Measurements from ENCODE around the gene SCN3B. TPM values are rescaled to one million over a fixed set of nuclear protein-coding genes. Genes with fewer than 3 reads are reported as not detected.
A peak's percentile ranks its signal among the peaks of the same experiment; 100 is the strongest.

Gene SCN3B
- total RNA-seq, 1 experiment from 2014 or later = 0.77 TPM

GRCh38 chr11:123653827-123654565 lies 428 bp downstream of the SCN3B start:
- peaks cover 10% of the 10 kb centered on the region; the same call in 1 of the 2 replicates for H3K27me3 ChIP-seq (ENCODE audit: insufficient read depth, low read length)
- H3K9me3 ChIP-seq (ENCODE audit: control insufficient read depth, low read depth, low read length) = no peaks in the 10 kb centered on the region
- H2AFZ ChIP-seq (ENCODE audit: low read length) = no peak overlapping the region
- no peaks in the 10 kb centered on the region for H3K36me3 Mint-ChIP-seq (ENCODE audit: insufficient read depth in 1 of 3, low read depth in 3 of 3)
- H3K23me2 ChIP-seq (ENCODE audit: insufficient read length, low read depth, low read length, poor library complexity, severe bottlenecking) = peaks cover 15% of the 10 kb centered on the region
- peak; percentile 49 for TF ChIP-seq CTCF (conservative IDR thresholded peaks at IDR 0.05)
- no peak overlapping the region for H2BK20ac ChIP-seq (ENCODE audit: low read depth, low read length, poor library complexity, severe bottlenecking)
- no peak overlapping the region for H4K8ac ChIP-seq (replicated peaks; ENCODE audit: insufficient read length, low read depth, low read length)
- no peak overlapping the region for H4K91ac ChIP-seq (ENCODE audit: insufficient read length, low read depth, low read length)
- no peak overlapping the region for H3K56ac ChIP-seq (ENCODE audit: insufficient read length, low read depth, low read length)
- no peak overlapping the region for H4K5ac ChIP-seq (ENCODE audit: insufficient read length, low read depth, low read length)
- H3K4me2 ChIP-seq (ENCODE audit: insufficient read depth, insufficient read length, low read length) = peak overlapping the region; percentile 79
- H3K23ac ChIP-seq (ENCODE audit: insufficient read length, low read depth, low read length) = no peak overlapping the region
- H3K9me3 Mint-ChIP-seq = no peaks in the 10 kb centered on the region
- H3K4me1 Mint-ChIP-seq = peaks cover 11 to 12% of the 10 kb centered on the region in 2 experiments
- H3K4me3 Mint-ChIP-seq = peak overlapping the region; percentile 81 to 88
- H2BK5ac ChIP-seq (ENCODE audit: insufficient read length, low read length) = no peak overlapping the region
- H3T11ph ChIP-seq (ENCODE audit: low read length) = no peak overlapping the region
- no peak overlapping the region for H3K27ac Mint-ChIP-seq
- H3K27ac ChIP-seq (ENCODE audit: insufficient read length, low read depth, low read length) = no peak overlapping the region
- H3K4ac ChIP-seq (ENCODE audit: low read depth, low read length) = no peak overlapping the region
- WGBS (ENCODE audit: extremely low coverage, insufficient read length, low lambda C conversion rate) = no CpG with 5 or more reads among the region's 64 CpGs
- peak; percentile 66 for DNase-seq
- H3K79me1 ChIP-seq (ENCODE audit: insufficient read depth, low read depth, low read length, poor library complexity, severe bottlenecking) = no peaks in the 10 kb centered on the region
- H2AK5ac ChIP-seq (ENCODE audit: insufficient read length, low read length) = no peak overlapping the region
- peaks cover 2% of the 10 kb centered on the region; the same call in 1 of the 2 replicates for H3K4me1 ChIP-seq (ENCODE audit: insufficient read depth, low read length)
- H2BK12ac ChIP-seq (ENCODE audit: insufficient read length, low read depth, low read length) = no peak overlapping the region
- H4K20me1 ChIP-seq (ENCODE audit: control insufficient read depth, insufficient read depth, insufficient read length) = no peaks in the 10 kb centered on the region
- H3K9ac ChIP-seq (ENCODE audit: extremely low read depth, insufficient read length, low read length) = no peak overlapping the region
- no peak overlapping the region for H2BK120ac ChIP-seq (ENCODE audit: low read depth, low read length, poor library complexity, severe bottlenecking)
- H3K79me2 ChIP-seq (ENCODE audit: insufficient read depth, low read length) = no peaks in the 10 kb centered on the region
- H2BK15ac ChIP-seq (ENCODE audit: low read depth, low read length) = no peak overlapping the region
- H3K27me3 Mint-ChIP-seq (ENCODE audit: low read depth) = peaks cover 61% of the 10 kb centered on the region
- H3K14ac ChIP-seq (ENCODE audit: insufficient read depth, low read length) = no peak overlapping the region; the same call in 1 of the 2 replicates
- H3K18ac ChIP-seq (ENCODE audit: insufficient read length, low read depth, low read length) = no peak overlapping the region

All from H9 (cell line).